Measurements from ENCODE around the gene RPL10A.

RPL10A gene

DNA sequence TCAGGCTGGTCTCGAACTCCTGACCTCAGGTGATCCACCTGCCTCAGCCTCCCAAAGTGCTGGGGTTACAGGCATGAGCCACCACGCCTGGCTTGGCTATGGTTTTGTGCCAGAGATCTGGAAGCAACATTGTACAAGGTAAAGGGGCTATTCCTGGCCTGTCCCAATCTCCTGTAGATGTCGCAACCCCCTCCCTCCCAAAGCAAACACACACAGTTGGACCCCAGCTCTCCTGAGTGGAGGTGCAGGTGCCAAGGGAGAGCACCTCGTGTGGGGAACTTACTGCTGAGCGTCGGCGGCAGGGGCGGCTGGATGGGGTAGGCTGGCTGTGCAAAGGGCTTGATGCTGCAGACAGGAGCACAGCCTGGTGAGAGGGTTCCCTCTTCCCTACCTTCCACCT lies 8.8 kb downstream of the RPL10A start:
- no peak for DNase-seq

DNA sequence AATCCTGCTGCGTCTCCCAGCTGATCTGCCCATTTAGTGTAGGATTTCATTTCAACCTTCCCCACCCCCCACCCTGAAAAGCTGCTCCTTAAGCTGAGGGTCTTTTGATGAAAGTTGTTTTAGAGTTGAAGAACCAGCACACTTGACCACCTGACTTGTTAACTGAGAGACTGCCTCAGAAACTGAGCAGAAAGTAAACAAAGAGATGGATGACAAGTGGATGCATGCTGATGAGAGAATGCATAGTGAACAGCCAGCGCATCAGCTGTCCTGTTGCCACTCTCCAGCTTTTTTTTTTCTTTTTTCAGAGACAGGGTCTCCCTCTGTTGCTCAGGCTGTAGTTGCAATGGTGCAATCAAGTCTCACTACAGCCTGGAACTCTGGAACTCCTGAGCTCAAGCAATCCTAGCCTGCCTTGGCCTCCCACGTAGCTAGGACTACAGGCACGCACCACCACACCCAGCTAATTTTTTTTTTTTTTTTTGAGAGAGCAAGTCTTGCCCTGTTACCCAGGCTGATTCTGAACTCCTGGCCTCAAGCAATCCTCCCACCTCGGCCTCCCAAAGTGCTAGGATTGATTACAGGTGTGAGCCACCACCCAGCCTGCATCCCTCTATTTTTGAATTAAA lies 9.5 kb downstream of the RPL10A start:
- DNase-seq = no peak

DNA sequence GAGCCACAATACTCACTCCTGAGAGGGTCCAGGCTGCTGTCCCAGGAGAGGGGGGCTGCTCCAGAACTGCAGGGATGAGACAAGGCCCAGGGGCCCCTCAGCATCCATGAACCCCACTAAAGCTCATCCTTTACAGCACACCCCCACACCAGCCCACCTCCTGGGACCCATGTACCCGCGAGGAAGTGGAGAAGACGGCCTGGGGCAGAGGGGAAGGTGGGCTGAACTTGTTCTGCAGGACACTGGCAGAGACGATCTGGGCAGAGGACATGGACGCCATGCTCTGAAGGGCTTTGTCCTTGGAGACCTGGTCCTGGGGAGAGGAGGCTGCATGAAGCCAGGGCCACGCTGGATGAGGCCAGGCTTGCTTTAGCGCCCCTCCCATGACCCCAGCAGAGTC lies 10.1 kb downstream of the RPL10A start:
- no peak for DNase-seq

DNA sequence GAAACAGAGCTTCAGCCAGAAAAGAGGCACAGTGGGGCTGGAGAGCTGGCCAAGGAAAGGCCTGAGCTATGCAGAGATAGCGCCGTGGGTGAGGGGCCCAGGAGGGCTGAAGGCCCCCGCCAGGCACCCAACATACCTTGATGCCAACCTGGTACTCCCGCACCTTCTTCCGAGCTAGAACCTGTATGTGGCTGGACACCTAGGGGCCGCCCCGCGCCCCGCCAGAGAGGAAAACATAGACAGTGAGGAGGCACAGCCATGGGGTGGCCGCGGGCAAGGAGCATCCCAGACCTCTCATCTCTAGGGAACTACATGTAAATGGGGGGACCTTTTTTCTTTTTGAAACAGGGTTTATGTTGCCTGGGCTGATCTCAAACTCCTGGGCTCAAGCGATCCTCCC lies 12.0 kb downstream of the RPL10A start:
- DNase-seq = no peak

DNA sequence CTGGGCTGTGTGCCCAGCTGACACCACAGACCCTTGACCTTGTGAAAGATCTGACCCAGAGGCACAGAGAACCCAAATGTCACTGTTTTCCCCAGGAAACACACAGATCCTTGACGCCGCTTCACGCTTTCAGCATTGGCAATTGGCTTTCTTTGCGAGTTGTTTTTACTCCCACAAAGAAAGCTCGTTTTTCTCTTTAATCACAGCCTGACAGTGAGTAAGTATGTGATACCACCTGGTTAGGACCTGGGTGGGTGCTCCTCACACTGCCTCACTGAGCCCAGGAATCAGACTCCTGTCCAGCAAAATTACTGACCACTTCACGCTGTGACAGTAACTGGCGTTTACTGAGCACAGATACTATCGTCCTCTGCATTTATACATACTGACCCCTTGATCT lies 13.0 kb downstream of the RPL10A start:
- no peak for DNase-seq

DNA sequence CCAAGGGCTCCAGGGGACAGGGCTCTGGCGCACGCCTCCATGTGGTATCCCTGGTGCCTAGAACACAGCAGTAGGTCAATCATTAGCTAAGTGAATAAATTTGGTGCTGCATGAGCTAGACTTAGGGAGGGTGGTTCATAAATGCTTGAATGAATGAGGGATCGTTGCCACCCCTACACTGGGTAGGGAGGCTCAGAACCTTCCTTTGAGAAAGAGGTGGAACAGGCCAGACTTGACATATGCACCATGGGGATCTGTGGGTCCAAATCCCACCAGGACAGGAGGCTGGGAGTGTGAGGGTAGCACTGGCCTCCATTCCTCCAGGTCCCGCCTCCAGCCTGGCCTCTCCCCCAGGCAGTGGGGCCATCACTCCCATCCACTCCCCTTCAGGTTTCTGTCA lies 14.9 kb downstream of the RPL10A start:
- no peak for DNase-seq

DNA sequence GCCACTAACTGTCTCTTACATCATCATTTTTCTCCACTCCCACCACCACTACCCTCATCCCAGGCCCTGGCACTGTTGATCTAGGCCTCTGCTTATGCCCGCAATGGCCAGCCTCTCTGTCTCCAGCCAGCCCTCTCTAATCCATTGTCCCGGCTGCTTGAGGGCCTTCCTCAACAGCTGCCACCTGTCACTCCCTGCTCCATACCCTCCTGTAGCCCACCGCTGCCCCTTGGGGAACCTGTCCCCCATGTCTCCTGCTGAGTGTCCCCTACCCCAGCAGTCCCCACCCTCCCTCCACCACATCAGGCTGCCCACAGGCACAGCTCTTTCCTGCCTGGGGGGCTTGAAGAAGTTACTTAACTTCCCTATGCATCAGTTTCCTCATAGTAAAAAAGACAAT lies 15.3 kb downstream of the RPL10A start:
- DNase-seq = no peak

DNA sequence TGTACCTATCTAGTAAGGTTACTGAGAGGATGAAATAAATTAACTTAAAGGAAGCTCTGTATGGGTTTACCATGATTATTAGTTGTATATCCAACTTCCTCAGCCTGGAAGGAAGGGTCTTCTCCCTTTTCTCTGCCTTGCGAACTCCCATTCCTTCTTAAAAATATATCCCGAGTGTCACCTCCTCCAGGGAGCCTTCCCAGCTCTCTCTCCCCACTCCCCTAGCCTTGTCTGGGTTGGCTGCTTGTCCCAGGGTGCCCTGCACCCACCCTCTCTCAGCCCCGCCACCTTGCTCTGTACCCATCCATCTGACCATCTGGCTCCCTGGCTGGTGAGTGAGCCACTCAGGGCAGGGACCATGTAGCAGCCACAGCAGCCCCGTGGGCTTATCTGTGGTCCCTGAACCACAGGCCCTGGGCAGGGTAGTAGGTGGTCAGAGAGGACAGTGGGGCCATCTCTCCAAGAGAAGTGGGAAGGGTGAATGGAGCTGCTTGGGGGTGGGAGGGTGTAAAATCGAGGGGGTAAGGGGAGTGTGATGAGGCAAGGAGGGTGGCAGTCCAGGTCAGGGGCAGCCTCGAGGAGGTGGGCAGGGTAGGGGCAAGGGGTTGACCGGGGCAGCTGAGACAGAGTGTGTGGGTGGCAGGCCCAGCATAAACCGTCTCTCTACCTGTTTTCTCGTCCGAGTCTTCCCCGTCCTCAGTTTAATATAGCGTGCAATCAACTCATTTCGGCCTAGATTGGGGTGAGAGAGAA lies 15.9 kb downstream of the RPL10A start:
- DNase-seq = no peak

DNA sequence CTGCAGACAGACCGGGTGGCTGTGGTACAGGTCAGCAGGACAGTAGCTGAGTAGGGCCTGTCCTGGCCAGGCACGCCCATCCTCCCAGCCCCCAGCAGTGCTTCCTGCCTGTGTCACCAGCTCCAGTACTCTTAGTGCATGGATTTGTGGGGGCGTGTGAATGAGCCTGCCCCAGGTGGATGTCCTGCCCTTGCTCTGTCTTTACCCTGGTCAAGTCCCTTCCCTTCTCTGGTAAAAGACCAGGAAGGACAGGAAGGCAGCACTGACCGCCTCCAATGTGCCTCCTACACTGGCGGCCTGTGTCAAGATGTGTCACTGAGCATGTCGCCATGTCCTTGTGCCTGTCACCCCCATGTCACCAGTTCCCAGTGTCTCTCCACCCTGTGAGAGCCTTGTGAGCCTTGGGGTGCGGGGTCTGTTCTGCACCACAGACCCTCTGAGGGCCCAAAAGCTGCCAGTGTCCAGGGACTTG lies 16.8 kb downstream of the RPL10A start:
- DNase-seq = no peak

DNA sequence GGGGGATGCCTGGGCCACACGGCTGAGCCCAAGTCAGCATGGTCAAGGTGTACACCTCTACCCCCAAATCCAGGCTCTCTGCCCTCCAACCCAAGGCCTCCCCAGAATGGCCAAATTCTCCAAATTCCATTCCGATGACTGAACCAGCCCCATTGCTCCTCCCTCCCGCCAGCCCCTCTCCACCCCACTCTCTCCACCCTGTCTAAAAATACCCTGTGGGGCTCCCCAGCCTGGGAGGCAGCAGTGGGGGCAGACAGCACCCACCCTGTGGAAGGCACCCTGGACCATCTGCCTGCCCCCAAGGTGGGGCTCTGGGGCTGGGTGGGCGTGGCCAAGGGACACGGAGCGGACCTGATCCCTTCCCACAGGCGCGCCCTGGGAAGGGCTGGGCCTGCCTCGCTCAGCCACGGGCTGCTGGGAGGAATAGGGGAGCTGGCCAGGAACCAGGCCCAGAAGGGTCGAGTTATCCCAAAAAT lies 17.2 kb downstream of the RPL10A start:
- no peak for DNase-seq

DNA sequence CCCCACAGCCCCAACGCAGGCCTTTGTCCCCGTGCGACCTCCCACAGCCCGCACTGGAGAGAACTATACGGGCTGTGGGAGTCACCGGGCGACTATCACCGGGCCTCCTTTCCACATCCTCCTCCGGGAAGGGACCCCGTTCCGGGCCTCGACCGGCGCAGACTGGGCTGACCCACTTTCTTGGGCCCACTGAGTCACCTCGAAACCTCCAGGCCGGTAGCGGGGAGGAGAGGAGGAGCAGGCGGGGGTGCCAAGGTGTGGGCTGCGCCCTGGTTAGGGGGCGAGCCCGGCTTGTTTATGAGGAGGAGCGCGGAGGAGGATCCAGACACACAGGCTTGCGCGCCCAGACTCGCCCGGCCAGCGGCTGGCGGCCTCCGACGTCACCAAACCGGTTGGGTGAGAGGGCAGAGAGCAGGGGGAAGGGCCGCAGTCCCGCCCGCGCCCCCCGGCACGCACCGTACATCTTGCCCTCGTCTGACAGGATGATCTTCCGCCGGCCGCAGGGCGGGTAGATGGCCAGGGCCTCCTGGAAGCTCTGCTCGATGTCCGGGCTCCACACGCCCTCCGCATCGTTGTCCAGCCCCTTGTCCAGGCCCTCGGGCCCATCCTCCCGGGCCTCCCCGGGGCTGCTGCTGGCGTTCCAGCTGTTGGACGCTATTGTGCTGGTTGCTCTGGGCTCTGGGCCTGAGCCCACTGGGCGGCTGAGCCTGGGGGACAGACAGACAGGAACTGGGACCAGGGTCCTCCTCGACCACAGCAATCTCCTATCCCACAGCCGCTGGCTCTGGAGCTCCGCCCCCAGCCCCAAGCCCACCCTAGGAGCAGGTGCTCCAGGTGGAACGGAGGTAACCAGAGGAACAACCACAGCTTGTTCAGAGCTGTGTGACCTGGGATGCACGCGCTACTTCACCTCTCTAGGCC lies 18.1 kb downstream of the RPL10A start:
- no peak for DNase-seq

DNA sequence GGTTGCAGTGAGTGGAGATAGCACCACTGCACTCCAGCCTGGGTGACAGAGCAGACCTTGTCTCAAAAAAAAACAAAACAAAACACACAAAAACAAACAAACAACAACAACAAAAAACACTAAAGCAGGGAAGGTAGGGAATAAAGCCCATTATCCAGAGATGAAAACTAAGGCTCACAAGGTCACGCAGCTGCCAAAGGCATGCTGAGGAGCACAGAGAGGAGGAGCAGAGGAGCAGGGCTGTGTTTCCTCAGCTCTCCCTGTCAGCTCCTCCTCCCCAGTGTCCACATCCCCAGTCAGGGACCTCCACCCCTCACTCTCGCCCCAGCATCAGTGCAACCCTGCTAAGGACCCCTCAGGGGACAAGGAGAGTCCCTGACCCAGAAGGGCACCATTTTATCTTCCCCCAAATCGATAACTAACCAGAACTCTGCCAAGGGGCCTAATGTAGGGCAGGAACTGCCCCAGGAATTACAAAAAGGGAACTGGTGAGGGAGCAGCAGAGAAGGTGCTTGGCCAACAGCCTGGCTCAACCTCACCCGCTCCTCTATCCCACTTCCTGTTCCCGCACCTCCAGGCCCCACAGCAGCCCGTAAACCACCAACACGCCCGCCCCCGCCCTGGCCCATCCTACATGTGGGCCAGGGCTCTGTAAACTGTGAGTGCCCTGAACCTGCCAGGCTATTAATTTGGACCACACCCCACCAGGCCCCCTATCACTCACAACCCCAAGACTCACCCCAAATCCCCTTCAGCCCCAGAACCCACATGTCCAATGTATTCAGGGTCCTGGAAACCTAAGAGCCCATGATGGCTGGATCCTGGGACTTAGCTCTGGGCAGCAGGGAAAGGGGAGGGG lies 19.7 kb downstream of the RPL10A start:
- no peak for DNase-seq

DNA sequence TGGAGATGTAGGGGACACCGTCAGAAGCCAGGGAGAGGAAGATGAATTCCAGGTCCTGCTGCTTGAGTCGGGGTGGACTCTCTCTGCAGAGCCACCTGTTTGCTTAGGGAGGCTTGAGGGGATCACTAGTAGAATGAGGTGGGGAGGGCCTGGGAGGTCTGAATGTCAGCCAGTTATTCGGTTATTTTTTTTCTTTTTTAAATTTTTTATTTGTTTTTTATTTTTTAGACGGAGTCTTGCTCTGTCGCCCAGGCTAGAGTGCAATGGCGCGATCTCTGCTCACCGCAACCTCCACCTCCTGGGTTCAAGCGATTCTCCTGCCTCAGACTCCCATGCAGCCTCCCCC lies 20.3 kb downstream of the RPL10A start:
- DNase-seq = no peak

DNA sequence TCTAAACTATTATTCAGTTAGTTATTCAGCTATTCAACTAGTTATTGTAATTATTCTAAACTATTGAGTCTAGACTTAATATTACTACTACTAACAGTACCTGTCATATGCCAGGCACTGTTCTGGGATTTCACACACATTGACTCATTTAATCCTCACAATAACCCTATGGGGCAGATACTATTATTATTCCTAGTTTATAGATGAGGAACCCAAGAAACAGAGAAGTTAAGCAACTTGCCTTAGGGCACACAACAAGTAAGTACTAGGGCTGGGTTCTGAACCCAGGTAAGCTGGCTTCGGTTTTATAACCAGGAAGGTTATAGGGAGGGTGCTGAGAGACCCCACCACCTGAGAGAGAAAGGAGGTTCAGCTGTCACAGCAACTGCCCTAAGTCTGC lies 20.9 kb downstream of the RPL10A start:
- DNase-seq = no peak

DNA sequence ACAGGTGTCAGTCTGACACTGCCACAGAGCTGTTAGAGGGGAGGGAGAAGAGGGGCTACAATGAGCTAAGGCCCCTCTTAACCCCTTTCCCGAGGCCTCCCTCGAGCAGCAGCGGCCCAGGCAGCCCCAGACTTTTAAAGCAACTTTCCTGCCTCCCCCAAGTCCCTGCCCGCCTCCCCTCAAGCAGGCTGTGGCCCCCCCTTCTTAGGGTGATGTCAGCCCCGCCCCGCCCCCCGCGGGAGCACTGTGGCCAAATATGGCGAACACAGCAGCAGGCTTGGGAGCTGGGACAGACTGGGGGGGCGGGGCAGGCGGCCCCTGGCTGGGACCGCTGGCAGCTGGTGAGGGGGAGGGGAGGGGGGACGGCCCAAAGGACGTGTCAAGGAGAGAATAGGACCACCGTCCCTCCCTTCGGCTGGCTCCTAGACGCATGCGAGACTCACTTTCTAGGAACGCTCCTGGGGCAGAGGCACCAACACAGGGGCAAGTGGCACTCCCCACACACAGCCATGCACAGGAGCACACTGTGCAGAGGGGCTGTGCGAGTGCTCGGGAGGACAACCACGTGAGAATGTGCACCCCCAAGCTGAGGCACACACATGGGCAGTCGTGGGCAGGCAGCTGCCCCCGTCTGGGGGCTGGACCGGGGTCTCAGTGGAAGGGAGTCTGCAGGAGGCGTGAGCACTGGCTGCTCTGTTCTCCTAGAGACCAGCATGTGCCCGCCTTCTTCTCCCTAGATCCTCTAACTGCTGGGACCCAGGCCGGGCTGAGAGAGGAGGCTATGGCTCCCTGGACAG lies 22.0 kb downstream of the RPL10A start:
- DNase-seq = peak; percentile 34

DNA sequence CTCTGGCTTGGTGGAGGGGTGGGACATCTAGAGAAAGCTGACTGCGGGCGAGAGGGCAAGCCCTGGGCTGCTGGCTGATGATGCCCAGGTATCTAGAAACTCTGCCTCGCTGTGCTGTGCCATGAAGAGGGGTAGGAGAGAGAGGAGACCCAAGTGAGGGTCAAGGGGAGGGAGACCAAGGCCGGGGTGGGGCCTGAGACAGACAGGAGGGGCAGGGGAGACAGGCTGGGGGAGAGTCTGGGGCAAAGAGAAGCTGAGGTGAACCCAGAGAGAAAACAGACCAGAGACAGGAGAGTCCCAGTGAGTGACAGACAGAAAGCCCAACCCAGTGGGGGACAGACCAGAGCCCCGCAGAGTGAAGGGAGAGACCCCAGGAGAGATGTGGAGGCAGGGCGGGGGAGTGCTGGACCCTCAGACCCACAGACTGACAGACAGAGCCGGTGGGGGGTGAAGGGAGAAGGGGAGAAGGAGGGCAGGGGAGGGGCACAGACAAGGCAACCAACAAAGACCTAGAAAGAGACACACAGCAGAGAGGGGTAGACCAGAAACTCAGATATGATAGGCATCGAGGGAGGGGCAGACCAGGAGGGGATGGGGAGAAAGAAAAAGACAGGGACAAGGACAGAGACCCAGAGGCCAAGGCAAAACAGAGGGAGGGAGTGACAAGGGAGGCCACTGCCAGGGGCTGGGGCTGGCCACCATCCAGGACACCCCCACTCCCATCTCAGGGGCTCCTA lies 22.8 kb downstream of the RPL10A start:
- DNase-seq = no peak

DNA sequence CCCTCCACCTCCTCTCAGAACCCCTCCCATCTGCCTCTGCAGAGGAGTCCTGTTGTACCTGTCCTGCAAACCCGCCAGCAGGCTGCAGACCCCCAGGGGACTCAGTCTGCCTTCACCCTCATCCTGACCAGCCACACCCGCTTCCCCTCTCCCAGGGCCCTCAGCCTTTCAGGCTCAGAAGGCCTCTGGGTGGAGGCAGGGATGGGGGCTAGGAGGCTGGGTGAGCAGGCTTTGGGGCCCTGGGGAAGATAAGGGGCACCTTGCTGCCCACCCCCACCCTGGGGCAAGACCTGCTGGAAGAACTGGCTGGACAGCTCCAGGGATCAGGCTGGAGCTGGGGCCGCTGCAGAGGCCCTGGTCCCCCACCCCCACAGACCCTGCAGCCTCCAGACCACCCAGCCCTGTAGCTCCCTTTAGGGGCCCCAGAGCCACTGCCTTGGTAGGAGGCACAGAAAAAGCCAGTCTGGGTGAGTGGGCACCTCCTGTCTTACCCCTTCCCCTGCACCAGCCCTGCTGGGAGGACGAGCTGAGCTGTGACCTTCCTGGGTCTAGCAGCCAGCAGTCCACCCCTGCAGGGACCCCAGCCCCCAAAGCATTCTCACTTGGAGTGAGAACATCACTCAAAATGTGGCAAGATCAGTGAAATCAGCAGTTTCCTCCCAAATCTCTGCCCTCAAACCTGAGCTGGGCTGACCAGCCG lies 23.5 kb downstream of the RPL10A start:
- no peak for DNase-seq

DNA sequence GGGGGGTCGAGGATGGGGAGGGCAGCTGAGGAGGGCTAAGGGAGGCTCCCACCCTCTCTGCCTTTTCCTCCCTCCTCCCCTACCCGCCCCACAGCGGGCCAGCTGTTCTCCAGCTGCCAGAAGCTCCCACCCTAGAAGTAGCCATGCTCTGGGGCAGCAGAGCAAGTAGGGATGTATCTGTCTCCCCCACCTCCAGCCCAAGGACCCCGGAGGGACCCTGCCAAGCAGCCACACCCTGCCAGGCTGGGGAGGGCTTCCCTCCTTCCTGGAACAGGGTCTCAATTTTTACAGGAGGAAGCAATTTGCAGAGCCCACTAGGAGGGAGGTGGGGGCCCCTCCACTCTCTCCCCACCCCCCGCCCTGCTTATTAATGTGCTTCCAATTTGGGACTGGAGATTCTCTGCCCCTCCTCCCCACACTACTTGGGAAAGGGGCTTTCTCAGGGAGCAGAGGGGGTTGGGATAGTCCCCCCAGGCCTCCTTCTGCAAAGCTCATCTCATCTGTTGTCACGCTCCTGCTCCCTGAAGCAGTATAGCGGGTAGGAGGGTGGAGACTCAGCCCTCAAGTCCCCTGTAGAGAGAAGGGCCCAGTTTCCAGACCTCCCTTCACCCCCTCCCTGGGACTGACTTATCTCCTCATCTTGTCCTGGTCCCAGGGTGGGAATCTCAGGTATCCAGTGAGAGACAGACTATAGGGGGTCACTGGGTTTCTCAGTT lies 24.2 kb downstream of the RPL10A start:
- DNase-seq = no peak

DNA sequence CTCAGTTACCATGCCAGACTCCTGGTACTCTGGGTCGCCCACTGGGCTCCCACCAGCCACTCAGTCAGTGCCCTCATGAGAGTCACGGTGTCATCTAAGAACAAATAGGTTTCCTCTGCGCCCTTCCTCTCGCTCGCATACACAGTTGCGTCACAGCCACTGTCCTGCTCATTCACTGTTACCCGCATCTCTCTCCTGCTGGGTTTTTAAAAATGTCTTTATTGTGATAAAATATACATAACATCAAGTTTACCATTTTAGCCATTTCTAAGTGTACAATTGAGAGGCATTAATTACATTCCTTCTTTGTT lies 24.7 kb downstream of the RPL10A start:
- no peak for DNase-seq
